Measurements from ENCODE around the gene UBE3B.
"Not testable (repeated sequence)": the region's sequence is repeated elsewhere in the genome, so short reads cannot be mapped to it uniquely, and the experiment has no call there.

The UBE3B gene

GRCh38 chr12:109433618-109434017, 43.8 kb upstream of the UBE3B start:
- no peak for TF ChIP-seq CTCF (conservative IDR thresholded peaks at IDR 0.05)
- TF ChIP-seq ZFX (IDR thresholded peaks at IDR 0.05): no peak
- no peak overlapping the region for H3K27ac ChIP-seq

- no peak overlapping the region for H3K27ac ChIP-seq
- no peak for TF ChIP-seq ZFX (IDR thresholded peaks at IDR 0.05)
- TF ChIP-seq CTCF (conservative IDR thresholded peaks at IDR 0.05): no peak
These were observed 42.9 kb upstream of the UBE3B start for GRCh38 chr12:109434582-109434981.

GRCh38 chr12:109435428-109436187, 41.8 kb upstream of the UBE3B start:
- H3K27ac ChIP-seq: no peak overlapping the region
- no peak for TF ChIP-seq CTCF (conservative IDR thresholded peaks at IDR 0.05)
- no peak for TF ChIP-seq ZFX (IDR thresholded peaks at IDR 0.05)

GRCh38 chr12:109436188-109436560, 41.3 kb upstream of the UBE3B start:
- H3K27ac ChIP-seq: no peak overlapping the region

GRCh38 chr12:109439181-109439580, 38.3 kb upstream of the UBE3B start:
- no peak overlapping the region for H3K27ac ChIP-seq
- TF ChIP-seq ZFX (IDR thresholded peaks at IDR 0.05): no peak
- no peak for TF ChIP-seq CTCF (conservative IDR thresholded peaks at IDR 0.05)

More at GRCh38 chr12:109436188-109436560, 41.3 kb upstream of the UBE3B start:
- no peak for TF ChIP-seq ZFX (IDR thresholded peaks at IDR 0.05)
- no peak for TF ChIP-seq CTCF (conservative IDR thresholded peaks at IDR 0.05)

GRCh38 chr12:109439951-109440350, 37.5 kb upstream of the UBE3B start:
- H3K27ac ChIP-seq: not testable (repeated sequence)

- TF ChIP-seq CTCF (conservative IDR thresholded peaks at IDR 0.05) (no peak), ZFX (IDR thresholded peaks at IDR 0.05) (no peak)
- no peak overlapping the region for H3K27ac ChIP-seq
These were observed 36.5 kb upstream of the UBE3B start for GRCh38 chr12:109440851-109441490.

GRCh38 chr12:109443794-109444193, 33.6 kb upstream of the UBE3B start:
- TF ChIP-seq CTCF (conservative IDR thresholded peaks at IDR 0.05) (no peak), ZFX (IDR thresholded peaks at IDR 0.05) (no peak)
- H3K27ac ChIP-seq: no peak overlapping the region

Data from C4-2B (cell line).